DMS153 treated with DMSO at 0.1 percent for 48 hours (cell line): Measurements from ENCODE around the gene CYTH2.

Source experiments
- DNase-seq: peaks from one replicate; lab custom pipeline; 2025; ENCODE audit not compliant: unreplicated experiment; lab: John Stamatoyannopoulos, UW

The CYTH2 gene

GRCh38 chr19:48452289-48453190, 16.6 kb upstream of the CYTH2 start:
- DNase-seq = no peak

GRCh38 chr19:48454150-48454730, 14.9 kb upstream of the CYTH2 start:
- no peak for DNase-seq

- DNase-seq = no peak
Measured at GRCh38 chr19:48455171-48455907, 13.8 kb upstream of the CYTH2 start, which contains the start of gene KCNJ14. KCNJ14 (plus strand) TSS chr19:48455574; CDS start chr19:48461725, 6,151 bp downstream.

GRCh38 chr19:48455908-48456562, 13.1 kb upstream of the CYTH2 start:
- DNase-seq = no peak

GRCh38 chr19:48456864-48457263, 12.3 kb upstream of the CYTH2 start:
- DNase-seq = no peak

- no peak for DNase-seq
Measured at GRCh38 chr19:48458016-48458415, 11.2 kb upstream of the CYTH2 start.

- no peak for DNase-seq
Measured at GRCh38 chr19:48461651-48461981, 7.6 kb upstream of the CYTH2 start.

GRCh38 chr19:48461982-48462655, 7.0 kb upstream of the CYTH2 start:
- DNase-seq = no peak

- no peak for DNase-seq
Measured at GRCh38 chr19:48465215-48465614, 4.0 kb upstream of the CYTH2 start.

- DNase-seq = no peak
Measured at GRCh38 chr19:48466561-48467325, 2.4 kb upstream of the CYTH2 start.

- peak; percentile 100 for DNase-seq
Measured at GRCh38 chr19:48468772-48469288, 339 bp upstream of the CYTH2 start.

- no peak for DNase-seq
Measured at GRCh38 chr19:48469934-48470680, 938 bp downstream of the CYTH2 start.

GRCh38 chr19:48470856-48471255, 1.7 kb downstream of the CYTH2 start:
- no peak for DNase-seq

- DNase-seq = no peak
Measured at GRCh38 chr19:48471836-48472235, 2.7 kb downstream of the CYTH2 start.

GRCh38 chr19:48473161-48473966, 4.2 kb downstream of the CYTH2 start:
- no peak for DNase-seq

- DNase-seq = no peak
Measured at GRCh38 chr19:48474084-48474592, 5.0 kb downstream of the CYTH2 start.

GRCh38 chr19:48475369-48476068, 6.3 kb downstream of the CYTH2 start:
- DNase-seq = no peak
